DOHH2 (cell line): ENCODE measurements around the gene TMEM151A.

Source experiments
- EZH2phosphoT487 ChIP-seq: fragments of 200-600 bp; sonication (generic); IDR thresholded peaks from 2 replicates; pipeline ENCODE4 v1.6.1; 2017; ENCODE audit warnings: borderline replicate concordance, mild to moderate bottlenecking, antibody characterized with exemption, low read length, moderate library complexity, mixed read lengths
- TF ChIP-seq, protein P1 (sequence below): fragments of 200-600 bp; sonication (generic); IDR thresholded peaks from one replicate; pipeline ENCODE4 v1.5.1; 2014; ENCODE audit warnings: antibody characterized with exemption, mild to moderate bottlenecking, low read depth, low read length; ENCODE audit not compliant: poor library complexity, severe bottlenecking

DNA sequence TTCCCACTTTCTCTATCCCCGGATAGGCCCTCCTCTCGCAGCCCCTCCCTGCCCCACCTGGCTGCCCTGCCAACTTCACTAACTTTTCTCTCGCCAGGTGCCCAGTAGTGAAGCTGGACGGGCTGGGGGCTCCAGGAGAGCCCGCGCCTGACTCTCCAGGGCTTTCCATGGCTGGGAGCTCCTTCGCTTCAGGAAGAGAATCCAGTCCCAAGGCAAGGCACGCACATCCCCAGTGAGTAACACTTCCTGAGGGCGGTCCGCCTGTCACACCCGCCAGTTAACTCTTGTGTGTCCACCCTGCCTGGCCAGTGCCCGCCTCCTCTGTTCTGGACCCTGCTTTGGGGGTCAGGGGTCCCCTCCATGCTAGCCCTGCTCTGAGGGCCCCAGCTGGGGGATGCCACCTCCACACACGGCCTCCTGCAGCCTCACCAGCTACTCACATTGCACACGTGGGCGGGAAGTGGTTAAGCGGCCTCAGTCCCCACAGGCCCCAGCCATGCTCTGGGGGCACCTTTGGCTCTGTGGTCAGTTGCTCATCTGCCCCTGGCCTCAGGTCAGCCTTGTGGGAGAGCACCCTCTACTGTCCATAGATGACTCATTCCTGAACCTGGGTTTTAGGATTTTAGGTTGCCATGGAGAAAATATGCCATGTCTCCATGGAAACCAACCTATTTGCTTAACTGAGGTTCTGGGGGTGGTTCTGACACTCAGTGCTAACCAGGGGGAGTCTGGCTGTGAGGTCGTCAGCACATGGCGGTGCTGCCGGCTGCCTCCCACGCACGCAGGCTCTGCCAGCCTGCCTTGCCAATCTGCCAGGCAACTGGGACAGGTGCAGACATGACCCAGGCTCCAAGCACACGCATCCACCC, 44.8 kb downstream of the TMEM151A start, which contains the start of gene RIN1:
- no peak for TF ChIP-seq EZH2phosphoT487
- TF ChIP-seq, protein P1, sequence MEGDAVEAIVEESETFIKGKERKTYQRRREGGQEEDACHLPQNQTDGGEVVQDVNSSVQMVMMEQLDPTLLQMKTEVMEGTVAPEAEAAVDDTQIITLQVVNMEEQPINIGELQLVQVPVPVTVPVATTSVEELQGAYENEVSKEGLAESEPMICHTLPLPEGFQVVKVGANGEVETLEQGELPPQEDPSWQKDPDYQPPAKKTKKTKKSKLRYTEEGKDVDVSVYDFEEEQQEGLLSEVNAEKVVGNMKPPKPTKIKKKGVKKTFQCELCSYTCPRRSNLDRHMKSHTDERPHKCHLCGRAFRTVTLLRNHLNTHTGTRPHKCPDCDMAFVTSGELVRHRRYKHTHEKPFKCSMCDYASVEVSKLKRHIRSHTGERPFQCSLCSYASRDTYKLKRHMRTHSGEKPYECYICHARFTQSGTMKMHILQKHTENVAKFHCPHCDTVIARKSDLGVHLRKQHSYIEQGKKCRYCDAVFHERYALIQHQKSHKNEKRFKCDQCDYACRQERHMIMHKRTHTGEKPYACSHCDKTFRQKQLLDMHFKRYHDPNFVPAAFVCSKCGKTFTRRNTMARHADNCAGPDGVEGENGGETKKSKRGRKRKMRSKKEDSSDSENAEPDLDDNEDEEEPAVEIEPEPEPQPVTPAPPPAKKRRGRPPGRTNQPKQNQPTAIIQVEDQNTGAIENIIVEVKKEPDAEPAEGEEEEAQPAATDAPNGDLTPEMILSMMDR = peak; percentile 37
